ENCODE measurements around the gene SMIM10L2A.
"Not testable (repeated sequence)": the region's sequence is repeated elsewhere in the genome, so short reads cannot be mapped to it uniquely, and the experiment has no call there.

The SMIM10L2A gene

GRCh38 chrX:135453381-135453780 lies 31.6 kb downstream of the SMIM10L2A start:
- no peak for DNase-seq (ENCODE audit: low read depth, low spot score)

GRCh38 chrX:135454816-135455215 lies 33.1 kb downstream of the SMIM10L2A start:
- no peak for DNase-seq (ENCODE audit: low read depth, low spot score)

- not testable (repeated sequence) for DNase-seq (ENCODE audit: low read depth, low spot score)
Observed at GRCh38 chrX:135461756-135462155, 40.0 kb downstream of the SMIM10L2A start.

- no peak for DNase-seq (ENCODE audit: low read depth, low spot score)
Observed at GRCh38 chrX:135463937-135464336, 42.2 kb downstream of the SMIM10L2A start.

- DNase-seq (ENCODE audit: low read depth, low spot score), result no peak
Observed at GRCh38 chrX:135476378-135476777, 54.6 kb downstream of the SMIM10L2A start.

GRCh38 chrX:135477576-135477975 lies 55.8 kb downstream of the SMIM10L2A start:
- DNase-seq (ENCODE audit: low read depth, low spot score), result peak; percentile 2

Data from activated CD4-positive, CD25-positive, alpha-beta regulatory T cell treated with anti-CD3 and anti-CD28 coated beads, Interleukin-2, amount 50 U/mL, for 16 hours (primary cell).